Esophagus squamous epithelium (tissue), 5 donors: ENCODE measurements around the gene CTSA. TPM values are rescaled to one million over a fixed set of nuclear protein-coding genes. Genes with fewer than 3 reads are reported as not detected.

ENCODE experiments used
- DNase-seq: peaks from one replicate; lab custom pipeline; 2025; lab: John Stamatoyannopoulos, UW
- H3K27ac ChIP-seq, 4 donors: fragments of 200-600 bp; sonication (generic); one replicate each; pipeline ENCODE4 v1.5.1; 2016 to 2019; ENCODE audit warnings: mild to moderate bottlenecking in 1 of 4
- H3K27me3 ChIP-seq, 4 donors: fragments of 200-600 bp; sonication (generic); 1 replicate in 3 of 4; 2 replicates in 1 of 4; pipeline versions ENCODE4 v1.5.1 to v1.6.0; 2017 to 2021; ENCODE audit warnings: antibody characterized with exemption in 1 of 4
- H3K36me3 ChIP-seq, 3 donors: fragments of 200-600 bp; sonication (generic); one replicate each; pipeline ENCODE4 v1.5.1; 2016 to 2019
- H3K4me1 ChIP-seq, 3 donors: fragments of 200-600 bp; sonication (generic); one replicate each; pipeline ENCODE4 v1.5.1; 2017 to 2019
- H3K4me3 ChIP-seq, 4 donors: fragments of 200-600 bp; sonication (generic); 1 replicate in 3 of 4; 2 replicates in 1 of 4; pipeline ENCODE4 v1.5.1; 2016 to 2019; ENCODE audit warnings: mild to moderate bottlenecking in 2 of 4, moderate library complexity in 1 of 4
- H3K9me3 ChIP-seq, 3 donors: fragments of 200-600 bp; sonication (generic); one replicate each; pipeline ENCODE4 v1.5.1; 2016 to 2019
- POLR2A ChIP-seq, 4 donors: fragments of 450-650 bp; IDR thresholded peaks; one replicate each; pipeline ENCODE4 v1.6.1; 2017; ENCODE audit warnings: antibody characterized with exemption in 4 of 4, mild to moderate bottlenecking in 4 of 4, moderate library complexity in 3 of 4
- WGBS, 2 donors: methylation state at CpG; one replicate each; pipeline ENCODE4 v1.1.5; 2018; 5-methylcytosine and 5-hydroxymethylcytosine counted together
- intact Hi-C: fragments of 100-400 bp; cut with DNase I; formaldehyde crosslinking; loops from one replicate; pipeline ENCODE4 v1.15.0; 2022
- total RNA-seq, 4 donors: library from RNA; depleted of rRNA; stranded (reverse); fragments of >200 nt; gene quantifications; one replicate each; pipeline ENCODE4 v1.1.0, GENCODE V29; 2016
- TF ChIP-seq, protein P1 (sequence below), 6 experiments: fragments of 450-650 bp in 4 of 6; fragments of 200-600 bp in 2 of 6; sonication (generic) in 2 of 6; IDR thresholded peaks; one replicate each; pipeline ENCODE4 v1.5.1; 2016 to 2019; ENCODE audit warnings: antibody characterized with exemption in 6 of 6, mild to moderate bottlenecking in 4 of 6, moderate library complexity in 4 of 6
- donor health status: DM: yes; HTN: yes; CAD: no.

CTSA gene
- total RNA-seq, 4 donors from 2014 or later: 44.5 to 74.8 (median 56.8) TPM

DNA sequence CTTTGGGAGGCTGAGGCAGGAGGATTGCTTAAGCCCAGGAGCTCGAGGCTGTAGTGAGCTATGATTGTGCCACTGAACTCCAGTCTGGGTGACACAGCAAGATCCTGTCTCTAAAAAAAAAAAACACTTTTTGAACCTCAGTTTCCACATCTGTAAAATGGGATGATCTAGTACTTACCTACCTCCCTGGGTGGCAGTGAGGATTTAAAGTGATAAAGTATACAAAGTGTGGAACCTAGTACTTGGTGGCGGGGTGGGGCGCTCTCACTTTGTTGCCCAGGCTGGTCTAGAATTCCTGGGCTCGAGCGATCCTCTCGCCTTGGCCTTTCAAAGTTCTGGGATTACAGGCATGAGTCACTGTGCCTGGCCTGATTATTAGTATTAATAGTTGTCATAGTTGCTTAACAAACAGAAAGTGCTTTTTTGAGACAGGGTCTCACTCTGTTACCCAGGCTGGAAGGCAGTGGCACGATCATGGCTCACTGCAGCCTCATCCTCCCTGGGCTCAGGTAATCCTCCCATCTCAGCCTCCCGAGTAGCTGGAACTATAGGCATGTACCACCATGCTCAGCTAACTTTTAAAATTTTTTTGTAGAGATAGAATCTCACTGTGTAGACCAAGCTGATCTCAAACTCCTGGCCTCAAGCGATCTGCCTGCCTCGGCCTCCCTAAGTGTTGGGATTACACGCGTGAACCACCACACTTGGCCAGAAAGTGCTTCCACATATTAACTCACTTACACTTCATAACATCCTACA lies 27.8 kb downstream of the CTSA start:
- intact Hi-C loops: no loop called here
- WGBS, 2 donors: 66 to 77% methylated on average over 9 to 12 of the region's 12 CpGs
- Histone ChIP-seq H3K9me3 (no peaks in the 10 kb centered on the region), H3K27me3 (no peaks in the 10 kb centered on the region), H3K4me3 (no peak overlapping the region), H3K4me1 (peaks cover 8 to 67% (median 35%) of the 10 kb centered on the region in 3 donors), H3K36me3 (no peaks in the 10 kb centered on the region), H3K27ac (peak overlapping the region; percentile 30 to 86 (median 62))
- no peak for TF ChIP-seq POLR2A (IDR thresholded peaks at IDR 0.05)
- no peak for DNase-seq

DNA sequence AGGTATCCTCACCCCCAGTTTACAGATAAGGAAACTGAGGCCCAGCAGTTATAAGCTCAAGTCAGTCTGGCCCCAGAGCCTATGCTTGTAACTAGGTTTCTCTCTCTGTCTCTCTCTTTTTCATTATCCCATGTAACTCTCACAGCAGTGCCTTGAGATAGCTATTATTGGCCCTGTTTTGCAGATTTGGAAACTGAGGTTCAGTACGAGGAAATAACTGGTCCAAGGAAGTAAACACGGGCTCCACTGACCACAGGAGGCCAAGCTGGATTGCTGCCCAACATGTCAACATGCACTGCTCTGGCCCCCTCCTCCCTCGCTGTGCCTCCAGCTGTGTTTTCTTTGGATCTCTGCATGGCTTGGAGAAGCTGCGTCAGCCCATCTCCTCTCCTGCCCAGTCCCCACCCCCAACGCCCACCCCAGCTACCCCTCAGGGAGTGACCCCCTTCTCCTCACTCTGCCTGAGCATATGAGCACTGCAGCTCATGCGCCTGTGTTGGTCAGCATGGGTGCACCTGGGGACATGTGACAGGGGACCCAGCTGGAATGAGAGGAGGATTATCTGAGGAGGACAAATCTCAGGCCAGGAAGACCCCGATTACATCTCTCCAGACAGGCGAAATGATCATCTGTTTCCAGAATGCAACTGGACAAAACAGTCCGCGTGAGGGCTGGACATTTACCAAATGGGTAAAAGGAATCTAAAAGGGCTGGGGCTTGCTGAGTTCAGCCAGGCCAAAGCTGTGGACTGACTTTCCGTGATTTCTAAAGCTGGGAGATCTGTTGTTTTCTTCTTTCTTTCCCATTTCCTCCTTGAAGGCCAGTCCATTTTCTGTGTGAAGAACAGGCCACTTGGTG lies 28.6 kb downstream of the CTSA start:
- 55 to 64% methylated on average over 7 of the region's 11 CpGs for WGBS, 2 donors
- intact Hi-C loops: no loop called here
- TF ChIP-seq, protein P1, sequence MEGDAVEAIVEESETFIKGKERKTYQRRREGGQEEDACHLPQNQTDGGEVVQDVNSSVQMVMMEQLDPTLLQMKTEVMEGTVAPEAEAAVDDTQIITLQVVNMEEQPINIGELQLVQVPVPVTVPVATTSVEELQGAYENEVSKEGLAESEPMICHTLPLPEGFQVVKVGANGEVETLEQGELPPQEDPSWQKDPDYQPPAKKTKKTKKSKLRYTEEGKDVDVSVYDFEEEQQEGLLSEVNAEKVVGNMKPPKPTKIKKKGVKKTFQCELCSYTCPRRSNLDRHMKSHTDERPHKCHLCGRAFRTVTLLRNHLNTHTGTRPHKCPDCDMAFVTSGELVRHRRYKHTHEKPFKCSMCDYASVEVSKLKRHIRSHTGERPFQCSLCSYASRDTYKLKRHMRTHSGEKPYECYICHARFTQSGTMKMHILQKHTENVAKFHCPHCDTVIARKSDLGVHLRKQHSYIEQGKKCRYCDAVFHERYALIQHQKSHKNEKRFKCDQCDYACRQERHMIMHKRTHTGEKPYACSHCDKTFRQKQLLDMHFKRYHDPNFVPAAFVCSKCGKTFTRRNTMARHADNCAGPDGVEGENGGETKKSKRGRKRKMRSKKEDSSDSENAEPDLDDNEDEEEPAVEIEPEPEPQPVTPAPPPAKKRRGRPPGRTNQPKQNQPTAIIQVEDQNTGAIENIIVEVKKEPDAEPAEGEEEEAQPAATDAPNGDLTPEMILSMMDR (IDR thresholded peaks at IDR 0.05): no peak
- TF ChIP-seq POLR2A (IDR thresholded peaks at IDR 0.05): no peak
- no peak for DNase-seq
- peaks cover 8 to 68% (median 42%) of the 10 kb centered on the region in 3 donors for H3K4me1 ChIP-seq
- H3K9me3 ChIP-seq: no peaks in the 10 kb centered on the region
- no peaks in the 10 kb centered on the region for H3K36me3 ChIP-seq
- no peaks in the 10 kb centered on the region for H3K27me3 ChIP-seq
- peak overlapping the region; percentile 30 to 86 (median 62) for H3K27ac ChIP-seq
- H3K4me3 ChIP-seq: no peak overlapping the region

DNA sequence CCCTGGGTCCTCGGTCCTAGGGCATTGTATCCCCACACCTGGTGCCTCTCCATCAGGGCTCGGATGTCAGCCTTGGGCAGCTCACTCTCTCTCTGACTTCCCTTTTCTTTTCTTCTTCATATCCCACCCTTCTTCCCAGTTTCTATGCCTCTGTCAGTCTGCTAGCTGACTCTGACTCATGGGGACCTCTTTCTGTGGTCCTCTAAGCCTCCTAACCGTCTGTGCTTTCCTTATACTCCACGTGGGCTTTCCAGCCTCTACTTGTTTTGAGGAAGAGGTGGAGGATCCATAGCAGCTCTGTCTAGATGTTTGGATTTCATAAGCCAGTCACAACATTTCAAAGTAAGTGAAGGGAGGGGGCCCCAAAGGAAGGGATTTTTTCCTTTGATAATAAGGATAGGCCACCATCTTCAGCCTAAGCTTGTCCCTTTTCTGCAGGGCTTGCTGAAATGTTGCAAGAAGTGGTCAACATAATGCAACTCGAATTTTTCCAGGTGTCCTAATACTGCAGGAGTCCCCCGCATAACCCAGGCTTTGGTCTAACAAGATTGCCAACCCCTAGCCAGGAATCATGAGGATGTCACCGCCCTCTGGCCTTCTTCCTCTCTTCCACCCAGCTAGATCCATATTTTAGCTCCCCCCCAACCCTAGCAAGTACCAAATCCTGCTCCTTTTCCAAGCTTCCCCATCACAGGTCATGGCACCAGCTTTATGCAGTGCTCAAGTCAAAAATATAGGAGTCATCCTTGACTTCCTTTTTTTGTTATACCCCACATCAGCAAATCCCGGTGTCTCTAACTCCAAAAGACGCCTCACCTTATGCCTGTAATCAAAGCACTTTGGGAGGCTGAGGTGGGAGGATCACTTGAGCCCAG lies 29.6 kb downstream of the CTSA start:
- intact Hi-C loops: no loop called here
- peak overlapping the region in 3 of 4 donors; percentile 62 to 86 (median 63) for H3K27ac ChIP-seq
- H3K36me3 ChIP-seq: no peaks in the 10 kb centered on the region
- no peak for DNase-seq
- no peaks in the 10 kb centered on the region for H3K27me3 ChIP-seq
- H3K4me1 ChIP-seq: peaks cover 12 to 77% (median 44%) of the 10 kb centered on the region in 3 donors
- TF ChIP-seq POLR2A (IDR thresholded peaks at IDR 0.05): no peak
- TF ChIP-seq, protein P1 (IDR thresholded peaks at IDR 0.05): no peak
- H3K4me3 ChIP-seq: no peak overlapping the region
- no peaks in the 10 kb centered on the region for H3K9me3 ChIP-seq
- 64 to 65% methylated on average over 9 of the region's 9 CpGs for WGBS, 2 donors

DNA sequence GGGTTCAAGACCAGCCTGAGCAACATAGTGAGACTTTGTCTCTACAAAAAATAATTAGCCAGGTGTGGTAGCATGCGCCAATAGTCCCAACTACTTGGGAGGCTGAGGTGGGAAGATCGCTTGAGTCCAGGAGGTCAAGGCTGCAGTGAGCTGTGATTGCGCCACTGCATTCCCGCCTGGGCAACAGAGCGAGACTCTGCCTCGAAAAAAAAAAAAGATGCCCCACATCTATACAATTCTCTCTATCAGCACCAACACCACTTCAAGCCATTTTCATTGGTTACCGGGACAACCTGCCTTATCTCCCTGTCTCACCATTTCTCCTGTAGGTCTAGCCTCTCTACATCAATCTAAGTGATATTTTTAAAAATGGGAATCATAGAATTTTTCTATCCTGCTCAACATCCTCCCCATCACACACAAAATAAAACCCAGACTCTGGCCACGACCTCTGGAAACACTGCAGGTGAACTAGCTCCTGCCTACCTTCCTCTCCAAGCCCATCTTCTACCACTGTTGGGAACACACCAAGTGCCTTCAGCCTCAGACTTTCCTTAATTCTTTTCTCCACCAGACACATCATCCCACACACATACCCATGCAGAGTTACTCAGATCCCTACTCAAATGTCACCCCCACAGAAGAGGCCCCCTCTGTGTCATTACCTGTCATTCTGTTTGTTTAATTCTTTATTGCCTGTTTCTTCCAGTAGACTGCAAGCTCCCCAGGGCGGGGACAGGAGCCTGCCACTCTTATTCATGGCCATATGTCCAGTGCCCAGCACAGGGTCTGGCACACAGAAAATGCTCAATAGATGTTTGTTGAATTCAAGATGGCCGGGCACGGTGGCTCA lies 30.4 kb downstream of the CTSA start:
- Histone ChIP-seq H3K27ac (peak overlapping the region in 1 of 4 donors; percentile 86), H3K4me1 (peaks cover 12 to 78% (median 44%) of the 10 kb centered on the region in 3 donors), H3K27me3 (no peaks in the 10 kb centered on the region), H3K36me3 (no peaks in the 10 kb centered on the region), H3K9me3 (no peaks in the 10 kb centered on the region), H3K4me3 (no peak overlapping the region)
- 77 to 81% methylated on average over 11 of the region's 11 CpGs for WGBS, 2 donors
- TF ChIP-seq, protein P1 (IDR thresholded peaks at IDR 0.05): no peak
- TF ChIP-seq POLR2A (IDR thresholded peaks at IDR 0.05): no peak
- intact Hi-C loops: no loop called here
- DNase-seq: no peak
